Measurements from ENCODE around the gene PTAFR. TPM values are rescaled to one million over a fixed set of nuclear protein-coding genes. Genes with fewer than 3 reads are reported as not detected.
A peak's percentile ranks its signal among the peaks of the same experiment; 100 is the strongest.

The PTAFR gene
- total and polyA plus RNA-seq, 7 experiments from 2014 or later: 0.31 to 21.2 (median 1.2) TPM

DNA sequence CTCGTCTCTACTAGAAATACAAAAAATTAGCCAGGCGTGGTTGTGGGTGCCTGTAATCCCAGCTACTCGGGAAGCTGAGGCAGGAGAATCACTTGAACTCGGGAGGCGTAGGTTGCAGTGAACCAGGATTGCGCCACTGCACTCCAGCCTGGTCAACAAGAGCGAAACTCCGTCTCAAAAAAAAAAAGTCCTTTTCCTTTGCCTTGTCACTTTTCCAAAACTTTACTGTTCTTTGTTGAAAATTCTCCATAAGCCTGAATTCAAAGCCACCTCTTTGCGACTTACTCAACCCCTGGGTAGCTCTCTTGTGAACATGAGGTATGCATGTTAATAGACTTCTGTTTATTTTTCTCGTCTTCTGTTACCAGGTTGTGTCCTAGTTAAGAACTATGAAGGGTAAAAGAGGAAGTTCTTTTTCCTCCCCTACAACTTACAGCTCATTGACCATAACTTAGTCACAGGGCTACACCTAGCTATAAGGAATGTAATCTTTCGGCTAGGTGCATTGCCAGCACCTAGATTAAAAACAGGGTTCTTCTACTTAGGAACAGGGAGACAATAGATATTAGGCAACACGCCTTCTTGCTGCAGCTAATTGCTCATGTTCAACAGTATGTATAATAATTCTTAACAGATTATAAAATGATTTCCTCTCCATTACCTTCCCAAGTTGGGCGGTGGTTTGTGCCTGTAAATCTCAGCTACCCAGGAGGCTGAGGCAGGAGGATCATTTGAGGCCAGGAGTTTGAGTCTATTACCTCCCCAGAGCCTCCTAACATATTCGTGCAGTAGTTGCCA is 40.9 kb downstream of the PTAFR start:
- DNase-seq: no peak
- Mint-ChIP-seq H3K4me3 (no peak overlapping the region), H3K27me3 (peaks cover 0 to 79% (median 0%) of the 10 kb centered on the region in 5 donors), H3K4me1 (peaks cover 0 to 17% (median 0%) of the 10 kb centered on the region in 7 donors), H3K36me3 (no peaks in the 10 kb centered on the region), H3K9me3 (peaks cover 0 to 5% (median 0%) of the 10 kb centered on the region in 11 donors), H3K27ac (peak overlapping the region in 1 of 9 donors; percentile 23)
- H3K4me1 ChIP-seq (ENCODE audit: control insufficient read depth in 2 of 2, insufficient read depth in 2 of 2, low read length in 2 of 2): no peaks in the 10 kb centered on the region
- no peak overlapping the region for H3K4me3 ChIP-seq (ENCODE audit: low read length)
- intact Hi-C loops (cut with micrococcal nuclease): no loop called here
- no peaks in the 10 kb centered on the region for H3K9me3 ChIP-seq (ENCODE audit: control insufficient read depth in 2 of 3, low read length in 3 of 3)
- ChIA-PET CTCF (interaction anchor here (0.7 to 1.4 kb wide), 2 partner anchors 9 to 147 kb away, joined by 3 read pairs; no protein-coding TSS in a partner anchor), POLR2A (no interaction called here)
- H3K27me3 ChIP-seq (ENCODE audit: control insufficient read depth in 2 of 2, insufficient read depth in 2 of 2, low read length in 2 of 2): no peaks in the 10 kb centered on the region
- no peaks in the 10 kb centered on the region for H3K36me3 ChIP-seq (ENCODE audit: control insufficient read depth in 2 of 3, insufficient read depth in 3 of 3, low read length in 3 of 3)
- ATAC-seq: peak; percentile 84
- H3K27ac ChIP-seq (ENCODE audit: low read depth, low read length): no peak overlapping the region

DNA sequence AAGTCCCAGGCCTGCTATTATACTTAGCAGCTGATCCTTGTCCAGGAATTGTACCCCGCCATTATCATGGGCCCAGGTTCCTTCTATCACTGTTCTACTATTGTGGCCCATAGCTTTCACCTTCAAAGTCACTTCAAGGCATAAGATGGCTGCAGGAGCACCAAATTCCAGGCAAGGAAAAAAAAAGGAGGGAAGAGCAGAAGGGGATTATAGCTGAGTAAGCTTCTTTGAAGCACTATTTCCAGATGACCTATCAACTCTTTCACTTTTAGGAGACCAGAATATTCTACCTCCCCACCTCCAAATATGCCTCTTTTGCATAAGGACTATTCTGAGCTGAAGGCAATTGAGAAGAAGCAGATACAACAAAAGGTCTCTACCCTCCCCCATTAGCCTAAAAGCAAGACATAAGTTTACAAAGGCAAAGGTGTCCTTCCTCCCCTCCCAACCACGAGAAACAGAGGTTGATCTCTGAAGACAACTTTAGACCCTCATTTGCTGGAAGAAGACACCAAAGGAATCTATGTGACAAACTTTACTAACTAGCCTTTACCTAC is 41.8 kb downstream of the PTAFR start:
- H3K9me3 Mint-ChIP-seq: peaks cover 0 to 5% (median 0%) of the 10 kb centered on the region in 11 donors
- H3K4me3 Mint-ChIP-seq: no peak overlapping the region
- H3K4me3 ChIP-seq (ENCODE audit: low read length): no peak overlapping the region
- CTCF ChIA-PET: interaction anchor here (0.7 kb wide), 1 partner anchor 146 kb away, joined by 3 read pairs; no protein-coding TSS in a partner anchor
- H3K9me3 ChIP-seq (ENCODE audit: control insufficient read depth in 2 of 3, low read length in 3 of 3): no peaks in the 10 kb centered on the region
- ATAC-seq (no peak), DNase-seq (no peak)
- no peaks in the 10 kb centered on the region for H3K27me3 ChIP-seq (ENCODE audit: control insufficient read depth in 2 of 2, insufficient read depth in 2 of 2, low read length in 2 of 2)
- no peaks in the 10 kb centered on the region for H3K36me3 ChIP-seq (ENCODE audit: control insufficient read depth in 2 of 3, insufficient read depth in 3 of 3, low read length in 3 of 3)
- no peaks in the 10 kb centered on the region for H3K36me3 Mint-ChIP-seq
- H3K27ac Mint-ChIP-seq: no peak overlapping the region
- H3K4me1 ChIP-seq (ENCODE audit: control insufficient read depth in 2 of 2, insufficient read depth in 2 of 2, low read length in 2 of 2): no peaks in the 10 kb centered on the region
- POLR2A ChIA-PET: no interaction called here
- H3K27ac ChIP-seq (ENCODE audit: low read depth, low read length): no peak overlapping the region
- intact Hi-C loops (cut with micrococcal nuclease): no loop called here
- peaks cover 0 to 17% (median 0%) of the 10 kb centered on the region in 7 donors for H3K4me1 Mint-ChIP-seq
- H3K27me3 Mint-ChIP-seq: peaks cover 0 to 78% (median 0%) of the 10 kb centered on the region in 5 donors

DNA sequence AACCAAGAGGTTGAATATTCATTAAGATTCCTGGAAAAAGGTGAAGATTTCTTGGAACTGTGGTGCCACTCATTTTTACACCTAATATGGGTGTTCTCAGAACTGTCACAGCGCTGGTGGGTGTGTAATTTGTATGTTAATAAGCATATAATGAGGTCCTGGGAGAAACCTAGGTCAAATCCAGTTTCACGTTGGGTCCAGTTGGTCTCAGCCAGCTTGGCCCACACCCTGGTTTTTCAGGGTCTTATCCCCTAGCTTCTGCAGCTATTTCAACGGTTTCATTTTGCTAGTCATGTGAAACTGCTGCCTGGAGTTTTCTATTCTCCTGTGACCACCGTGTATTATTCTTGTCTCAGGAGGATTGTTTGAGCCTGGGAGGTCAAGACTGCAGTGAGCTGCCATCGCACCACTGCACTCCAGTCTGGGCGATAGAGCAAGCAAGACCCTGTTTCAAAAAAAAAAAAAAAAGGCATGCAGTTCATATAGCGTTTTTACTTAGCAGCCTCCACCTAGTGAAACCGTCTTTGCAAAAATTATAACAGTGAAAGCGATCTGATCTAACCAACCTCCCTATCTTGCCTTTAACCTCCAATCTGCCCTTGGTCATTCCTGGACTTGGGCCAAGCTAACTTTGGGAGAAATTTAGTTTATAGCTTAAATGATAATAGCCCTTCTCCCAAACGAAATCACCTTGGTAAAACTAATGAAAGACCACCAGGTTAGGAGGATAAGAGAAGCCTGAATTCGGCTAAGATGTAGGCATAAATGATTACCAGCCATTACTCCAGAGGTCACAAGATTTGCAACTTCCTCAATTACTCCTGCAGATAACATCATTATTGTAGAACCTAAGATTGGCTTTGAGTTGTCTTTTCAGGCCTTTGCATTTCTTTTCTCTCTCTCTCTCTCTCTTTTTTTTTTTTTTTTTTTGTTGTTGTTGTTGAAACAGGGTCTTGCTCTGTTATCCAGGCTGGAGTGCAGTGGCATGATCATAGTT is 44.0 kb downstream of the PTAFR start:
- Histone ChIP-seq H3K4me3 (ENCODE audit: low read length) (no peak overlapping the region), H3K4me1 (ENCODE audit: control insufficient read depth in 2 of 2, insufficient read depth in 2 of 2, low read length in 2 of 2) (no peaks in the 10 kb centered on the region), H3K36me3 (ENCODE audit: control insufficient read depth in 2 of 3, insufficient read depth in 3 of 3, low read length in 3 of 3) (no peaks in the 10 kb centered on the region), H3K27ac (ENCODE audit: low read depth, low read length) (no peak overlapping the region), H3K9me3 (ENCODE audit: control insufficient read depth in 2 of 3, low read length in 3 of 3) (no peaks in the 10 kb centered on the region), H3K27me3 (ENCODE audit: control insufficient read depth in 2 of 2, insufficient read depth in 2 of 2, low read length in 2 of 2) (no peaks in the 10 kb centered on the region)
- no peak for DNase-seq
- CTCF ChIA-PET: no interaction called here
- H3K4me3 Mint-ChIP-seq: no peak overlapping the region
- H3K4me1 Mint-ChIP-seq: peaks cover 0 to 15% (median 0%) of the 10 kb centered on the region in 7 donors
- H3K27me3 Mint-ChIP-seq: peaks cover 0 to 75% (median 5%) of the 10 kb centered on the region in 5 donors
- H3K27ac Mint-ChIP-seq: no peak overlapping the region
- peaks cover 0 to 5% (median 0%) of the 10 kb centered on the region in 11 donors for H3K9me3 Mint-ChIP-seq
- intact Hi-C loops (cut with micrococcal nuclease): no loop called here
- H3K36me3 Mint-ChIP-seq: no peaks in the 10 kb centered on the region
- ATAC-seq: no peak
- POLR2A ChIA-PET: no interaction called here

DNA sequence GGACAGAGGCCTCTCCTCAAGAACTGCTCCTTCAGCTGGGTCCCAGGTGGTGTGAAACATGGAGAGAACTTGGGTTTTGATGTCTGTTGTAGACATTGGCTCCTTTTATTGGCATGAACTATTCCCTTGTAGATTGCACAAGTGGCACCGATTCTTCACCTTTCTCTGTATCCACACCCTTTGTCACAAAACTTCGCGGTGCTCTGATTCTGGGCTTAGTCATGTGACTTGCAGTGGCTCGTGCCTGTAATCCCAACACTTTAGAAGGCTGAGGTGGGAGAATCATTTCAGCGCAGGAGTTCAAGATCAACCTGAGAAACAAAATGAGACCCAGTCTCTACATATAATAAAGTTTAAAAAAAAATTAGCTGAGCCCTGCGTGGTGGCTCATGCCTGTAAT is 45.6 kb downstream of the PTAFR start:
- ATAC-seq (no peak), DNase-seq (no peak)
- Mint-ChIP-seq H3K9me3 (peaks cover 0 to 5% (median 0%) of the 10 kb centered on the region in 11 donors), H3K4me3 (no peak overlapping the region), H3K4me1 (peaks cover 0 to 11% (median 0%) of the 10 kb centered on the region in 7 donors), H3K36me3 (no peaks in the 10 kb centered on the region), H3K27me3 (peaks cover 4 to 72% (median 7%) of the 10 kb centered on the region in 5 donors), H3K27ac (no peak overlapping the region)
- H3K36me3 ChIP-seq (ENCODE audit: control insufficient read depth in 2 of 3, insufficient read depth in 3 of 3, low read length in 3 of 3): no peaks in the 10 kb centered on the region
- CTCF ChIA-PET: no interaction called here
- no peak overlapping the region for H3K4me3 ChIP-seq (ENCODE audit: low read length)
- intact Hi-C loops (cut with micrococcal nuclease): no loop called here
- no peaks in the 10 kb centered on the region for H3K4me1 ChIP-seq (ENCODE audit: control insufficient read depth in 2 of 2, insufficient read depth in 2 of 2, low read length in 2 of 2)
- H3K9me3 ChIP-seq (ENCODE audit: control insufficient read depth in 2 of 3, low read length in 3 of 3): no peaks in the 10 kb centered on the region
- no peak overlapping the region for H3K27ac ChIP-seq (ENCODE audit: low read depth, low read length)
- H3K27me3 ChIP-seq (ENCODE audit: control insufficient read depth in 2 of 2, insufficient read depth in 2 of 2, low read length in 2 of 2): no peaks in the 10 kb centered on the region
- POLR2A ChIA-PET: no interaction called here

DNA sequence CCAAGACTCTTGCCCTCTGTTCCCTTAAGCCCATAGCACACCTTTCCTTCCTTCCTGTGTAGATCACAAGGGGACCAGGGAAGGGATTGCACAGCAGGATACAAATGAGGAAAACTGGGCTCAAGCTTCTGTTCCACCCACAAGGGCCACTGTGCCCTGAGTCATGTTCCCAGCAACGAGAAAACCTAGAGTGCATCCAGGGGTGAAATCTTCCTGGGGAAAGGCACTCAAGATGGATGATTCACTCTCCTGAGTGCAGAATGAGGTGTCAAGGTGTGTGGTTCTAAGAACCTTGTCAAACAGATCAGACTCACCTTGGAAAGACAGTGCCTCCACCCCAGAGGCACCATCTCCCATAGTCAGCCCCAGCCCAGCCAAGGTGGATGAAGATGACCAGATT is 47.3 kb downstream of the PTAFR start:
- ATAC-seq (no peak), DNase-seq (no peak)
- intact Hi-C loops (cut with micrococcal nuclease): no loop called here
- Histone ChIP-seq H3K27ac (ENCODE audit: low read depth, low read length) (no peak overlapping the region), H3K4me1 (ENCODE audit: control insufficient read depth in 2 of 2, insufficient read depth in 2 of 2, low read length in 2 of 2) (no peaks in the 10 kb centered on the region), H3K36me3 (ENCODE audit: control insufficient read depth in 2 of 3, insufficient read depth in 3 of 3, low read length in 3 of 3) (no peaks in the 10 kb centered on the region), H3K4me3 (ENCODE audit: low read length) (no peak overlapping the region), H3K27me3 (ENCODE audit: control insufficient read depth in 2 of 2, insufficient read depth in 2 of 2, low read length in 2 of 2) (no peaks in the 10 kb centered on the region), H3K9me3 (ENCODE audit: control insufficient read depth in 2 of 3, low read length in 3 of 3) (no peaks in the 10 kb centered on the region)
- no peak overlapping the region for H3K27ac Mint-ChIP-seq
- H3K4me3 Mint-ChIP-seq: no peak overlapping the region
- H3K4me1 Mint-ChIP-seq: peaks cover 0 to 7% (median 0%) of the 10 kb centered on the region in 7 donors
- CTCF ChIA-PET: no interaction called here
- H3K27me3 Mint-ChIP-seq: peaks cover 5 to 67% (median 12%) of the 10 kb centered on the region in 5 donors
- H3K36me3 Mint-ChIP-seq: no peaks in the 10 kb centered on the region
- POLR2A ChIA-PET: no interaction called here
- H3K9me3 Mint-ChIP-seq: peaks cover 0 to 5% (median 0%) of the 10 kb centered on the region in 11 donors

DNA sequence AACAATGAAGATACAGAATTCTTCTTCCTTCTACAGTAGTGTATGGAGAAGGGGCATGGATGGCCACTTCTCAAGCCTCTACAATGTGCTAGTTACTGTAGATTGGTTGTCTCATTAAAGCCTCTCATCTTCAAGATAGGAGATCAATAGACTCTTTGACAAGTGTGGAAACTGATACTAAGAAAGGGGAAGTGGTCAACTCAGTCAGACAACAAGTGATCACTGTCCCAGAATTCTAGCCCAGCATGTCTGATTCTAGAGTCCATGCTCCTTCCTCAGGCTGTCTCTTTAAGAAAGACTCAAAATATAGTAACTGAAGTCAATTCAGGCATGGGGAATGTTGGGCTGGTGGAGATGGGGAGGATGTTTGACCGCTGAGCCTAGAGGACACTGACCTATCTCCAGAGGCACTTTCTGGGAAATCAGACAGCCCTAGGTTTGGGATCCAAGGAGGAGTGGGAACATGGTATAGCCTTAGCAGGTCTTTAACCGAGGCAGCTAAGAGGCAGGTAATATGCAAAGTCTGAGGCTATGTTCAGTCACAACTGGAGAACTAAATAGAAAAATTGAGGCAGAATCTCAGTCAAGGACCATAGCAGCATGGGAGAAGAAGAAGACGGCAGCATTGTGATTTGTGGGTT is 48.8 kb downstream of the PTAFR start:
- Mint-ChIP-seq H3K27ac (no peak overlapping the region), H3K36me3 (no peaks in the 10 kb centered on the region), H3K4me3 (no peak overlapping the region), H3K27me3 (peaks cover 5 to 65% (median 12%) of the 10 kb centered on the region in 5 donors), H3K4me1 (peaks cover 0 to 12% (median 0%) of the 10 kb centered on the region in 7 donors), H3K9me3 (no peaks in the 10 kb centered on the region)
- ATAC-seq (no peak), DNase-seq (no peak)
- CTCF ChIA-PET: no interaction called here
- no peaks in the 10 kb centered on the region for H3K9me3 ChIP-seq (ENCODE audit: control insufficient read depth in 2 of 3, low read length in 3 of 3)
- H3K27ac ChIP-seq (ENCODE audit: low read depth, low read length): no peak overlapping the region
- POLR2A ChIA-PET: no interaction called here
- H3K36me3 ChIP-seq (ENCODE audit: control insufficient read depth in 2 of 3, insufficient read depth in 3 of 3, low read length in 3 of 3): no peaks in the 10 kb centered on the region
- no peak overlapping the region for H3K4me3 ChIP-seq (ENCODE audit: low read length)
- H3K4me1 ChIP-seq (ENCODE audit: control insufficient read depth in 2 of 2, insufficient read depth in 2 of 2, low read length in 2 of 2): no peaks in the 10 kb centered on the region
- intact Hi-C loops (cut with micrococcal nuclease): no loop called here
- H3K27me3 ChIP-seq (ENCODE audit: control insufficient read depth in 2 of 2, insufficient read depth in 2 of 2, low read length in 2 of 2): no peaks in the 10 kb centered on the region

Measured in naive thymus-derived CD4-positive, alpha-beta T cell (primary cell).